ENCODE data around the gene OGFR. TPM values are rescaled to one million over a fixed set of nuclear protein-coding genes. Genes with fewer than 3 reads are reported as not detected.
A peak's percentile ranks its signal among the peaks of the same experiment; 100 is the strongest.

OGFR gene
- total RNA-seq, 1 experiment from 2014 or later: 50.1 TPM

GRCh38 chr20:62817975-62818591 lies 13.4 kb downstream of the OGFR start:
- Histone ChIP-seq H3K36me3 (replicated peaks; ENCODE audit: control insufficient read depth, insufficient read depth, low read length) (no peaks in the 10 kb centered on the region; the same call in 1 of the 2 replicates), H3K4me3 (ENCODE audit: insufficient read depth, low read depth, low read length) (no peak overlapping the region), H3K27me3 (ENCODE audit: control insufficient read depth, insufficient read depth, low read length) (peaks cover 8% of the 10 kb centered on the region)
- DNase-seq: peak; percentile 70

DNA sequence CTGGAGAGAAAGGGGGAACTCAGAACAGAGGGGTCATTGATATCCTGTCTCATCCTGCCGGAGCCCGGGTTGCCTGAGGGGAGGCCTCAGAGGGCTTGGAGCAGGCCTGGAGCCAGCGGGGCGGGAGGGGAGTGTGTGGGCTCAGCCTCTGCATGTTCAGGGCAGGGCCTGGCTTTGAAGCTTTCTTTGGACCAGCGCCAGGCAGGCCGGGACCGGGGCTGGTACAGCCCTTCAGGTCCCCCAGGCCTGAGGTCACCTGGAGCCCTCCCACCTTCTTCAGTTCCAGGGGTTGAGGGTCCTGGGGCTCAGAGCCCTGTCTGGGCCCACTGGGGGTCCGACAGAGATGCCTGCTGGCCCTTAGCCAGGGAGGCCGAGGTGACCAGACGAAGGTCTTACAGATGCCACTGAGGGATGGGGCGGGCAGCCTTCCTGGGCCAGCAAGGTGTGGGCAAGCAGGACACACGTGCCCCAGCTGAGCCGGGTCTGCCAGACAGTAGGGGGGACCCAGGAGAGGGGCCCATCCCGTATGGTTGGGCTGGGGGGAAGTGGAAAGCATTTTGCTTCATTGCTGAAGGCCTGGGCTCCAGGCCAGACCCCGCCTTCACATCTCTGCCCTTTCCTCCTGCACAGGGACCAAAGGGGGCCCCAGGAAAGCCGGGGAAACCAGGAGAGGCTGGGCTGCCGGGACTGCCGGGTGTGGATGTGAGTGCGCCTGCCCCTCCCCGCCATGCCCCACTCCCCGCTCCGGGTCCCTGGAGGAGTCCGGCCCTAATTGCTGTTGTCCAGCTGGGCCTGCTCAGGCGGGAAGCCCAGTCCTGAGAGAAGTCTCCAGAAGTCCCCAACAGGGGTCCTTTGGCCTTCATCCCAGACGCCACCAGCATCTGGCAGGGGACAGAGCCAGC lies 14.2 kb downstream of the OGFR start:
- peak; percentile 82 for DNase-seq
- Histone ChIP-seq H3K36me3 (replicated peaks; ENCODE audit: control insufficient read depth, insufficient read depth, low read length) (no peaks in the 10 kb centered on the region; the same call in 1 of the 2 replicates), H3K4me3 (ENCODE audit: insufficient read depth, low read depth, low read length) (no peak overlapping the region), H3K27me3 (ENCODE audit: control insufficient read depth, insufficient read depth, low read length) (peaks cover 8% of the 10 kb centered on the region)

DNA sequence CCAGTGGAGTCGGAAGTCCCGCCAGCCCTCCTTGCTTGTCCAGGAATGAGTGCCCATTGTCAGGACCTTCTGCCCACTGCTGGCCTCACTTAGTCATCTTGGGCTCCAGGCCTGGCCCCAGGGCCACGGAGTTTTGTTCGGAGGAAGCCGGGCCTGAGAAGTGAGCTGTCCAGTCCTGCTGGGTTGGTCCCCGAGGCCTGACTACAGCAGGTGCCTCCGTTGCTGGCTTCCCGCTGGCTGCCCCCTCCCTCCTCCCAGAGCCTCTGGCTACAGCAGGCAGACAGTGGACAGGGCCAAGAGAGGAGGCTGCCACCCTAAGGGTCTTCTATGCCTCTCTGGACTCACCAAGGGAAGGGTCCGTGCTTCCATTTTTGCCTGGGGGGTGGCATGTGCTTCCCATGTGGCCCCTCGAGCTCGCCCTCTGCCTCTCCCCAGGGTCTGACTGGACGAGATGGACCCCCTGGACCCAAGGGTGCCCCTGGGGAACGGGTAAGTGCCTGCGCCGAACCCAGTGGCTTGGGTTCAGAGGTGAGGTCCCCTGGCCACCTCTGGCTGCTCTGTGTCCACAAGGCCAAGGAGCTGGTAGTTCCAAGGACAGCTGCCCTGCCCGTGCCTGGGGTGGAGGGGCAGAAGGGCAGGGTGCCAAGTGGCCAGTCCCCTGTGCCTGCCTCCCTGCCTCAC lies 15.0 kb downstream of the OGFR start:
- DNase-seq: peak; percentile 63
- Histone ChIP-seq H3K4me3 (ENCODE audit: insufficient read depth, low read depth, low read length) (no peak overlapping the region), H3K36me3 (replicated peaks; ENCODE audit: control insufficient read depth, insufficient read depth, low read length) (no peaks in the 10 kb centered on the region; the same call in 1 of the 2 replicates), H3K27me3 (ENCODE audit: control insufficient read depth, insufficient read depth, low read length) (peaks cover 8% of the 10 kb centered on the region)

GRCh38 chr20:62820208-62820961 lies 15.8 kb downstream of the OGFR start:
- DNase-seq: peak; percentile 69
- H3K27me3 ChIP-seq (ENCODE audit: control insufficient read depth, insufficient read depth, low read length): peaks cover 8% of the 10 kb centered on the region
- H3K36me3 ChIP-seq (replicated peaks; ENCODE audit: control insufficient read depth, insufficient read depth, low read length): no peaks in the 10 kb centered on the region; the same call in 1 of the 2 replicates
- H3K4me3 ChIP-seq (ENCODE audit: insufficient read depth, low read depth, low read length): no peak overlapping the region

DNA sequence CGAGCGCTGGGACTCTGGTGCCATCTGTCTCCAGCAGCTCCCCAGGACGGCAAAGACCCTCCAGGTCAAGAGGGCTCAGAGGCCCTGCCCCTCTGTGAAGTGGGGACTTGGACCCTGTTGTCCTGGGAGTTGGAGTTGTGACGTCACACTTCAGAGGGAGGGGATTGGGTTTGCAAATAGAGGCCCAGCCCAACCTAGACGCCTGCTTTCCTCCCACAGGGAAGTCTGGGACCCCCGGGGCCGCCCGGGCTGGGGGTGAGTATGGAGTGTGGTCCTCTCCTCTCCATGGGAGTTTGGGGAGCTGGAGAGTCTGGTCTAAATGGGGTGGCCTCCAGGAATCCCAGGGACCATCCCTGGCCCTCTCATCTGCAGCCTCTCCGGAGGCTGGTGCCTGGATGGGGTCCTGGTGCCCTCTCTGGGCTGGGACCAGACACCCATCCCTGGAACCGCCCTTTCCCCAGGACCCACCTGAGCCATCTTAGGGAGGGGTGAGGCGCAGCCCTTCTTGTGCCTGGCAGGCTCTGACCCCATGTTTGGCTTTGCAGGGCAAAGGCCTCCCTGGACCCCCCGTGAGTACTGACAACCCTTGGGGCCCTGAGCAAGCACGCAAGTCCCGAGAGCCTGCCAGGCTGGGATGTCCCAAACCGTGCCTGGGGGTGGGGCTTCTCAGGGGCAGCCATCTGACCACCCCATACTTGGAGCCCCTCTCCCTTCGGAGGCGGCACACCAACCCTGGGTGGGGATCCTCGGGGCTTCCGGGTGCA lies 16.5 kb downstream of the OGFR start:
- no peak overlapping the region for H3K4me3 ChIP-seq (ENCODE audit: insufficient read depth, low read depth, low read length)
- H3K36me3 ChIP-seq (replicated peaks; ENCODE audit: control insufficient read depth, insufficient read depth, low read length): no peaks in the 10 kb centered on the region; the same call in 1 of the 2 replicates
- DNase-seq: peak; percentile 66
- H3K27me3 ChIP-seq (ENCODE audit: control insufficient read depth, insufficient read depth, low read length): peaks cover 8% of the 10 kb centered on the region

GRCh38 chr20:62821726-62822210 lies 17.1 kb downstream of the OGFR start:
- no peaks in the 10 kb centered on the region; the same call in 1 of the 2 replicates for H3K36me3 ChIP-seq (replicated peaks; ENCODE audit: control insufficient read depth, insufficient read depth, low read length)
- DNase-seq: no peak
- no peak overlapping the region for H3K4me3 ChIP-seq (ENCODE audit: insufficient read depth, low read depth, low read length)
- H3K27me3 ChIP-seq (ENCODE audit: control insufficient read depth, insufficient read depth, low read length): peaks cover 3% of the 10 kb centered on the region

DNA sequence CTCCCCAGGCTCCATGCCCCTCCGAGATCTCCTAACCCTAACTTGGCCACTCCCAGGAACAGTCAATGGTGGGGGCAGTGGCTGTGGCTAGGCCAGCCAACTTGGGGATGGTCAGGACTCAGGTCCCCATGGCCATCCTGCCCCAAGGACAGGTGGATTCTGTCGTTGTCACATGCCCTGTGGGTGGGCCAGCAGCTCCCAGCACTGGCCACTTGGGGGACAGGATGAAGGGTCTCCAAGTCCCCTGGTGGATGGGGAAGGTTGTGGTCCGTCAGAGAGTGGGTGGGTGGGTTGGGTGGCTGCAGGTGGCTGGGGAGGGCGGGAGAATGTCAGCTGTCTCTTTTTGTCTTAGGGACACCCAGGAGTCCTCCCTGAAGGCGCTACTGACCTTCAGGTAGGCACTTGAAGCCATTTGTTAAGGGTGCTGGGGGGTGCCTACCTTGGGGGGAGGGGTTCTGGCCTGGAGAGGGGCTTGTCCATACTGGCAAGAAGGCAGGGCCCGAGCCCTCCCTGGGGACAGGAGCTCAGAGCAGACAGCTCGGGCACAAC lies 17.7 kb downstream of the OGFR start:
- no peaks in the 10 kb centered on the region; the same call in 1 of the 2 replicates for H3K36me3 ChIP-seq (replicated peaks; ENCODE audit: control insufficient read depth, insufficient read depth, low read length)
- no peak overlapping the region for H3K4me3 ChIP-seq (ENCODE audit: insufficient read depth, low read depth, low read length)
- H3K27me3 ChIP-seq (ENCODE audit: control insufficient read depth, insufficient read depth, low read length): peaks cover 2% of the 10 kb centered on the region
- peak; percentile 76 for DNase-seq

DNA sequence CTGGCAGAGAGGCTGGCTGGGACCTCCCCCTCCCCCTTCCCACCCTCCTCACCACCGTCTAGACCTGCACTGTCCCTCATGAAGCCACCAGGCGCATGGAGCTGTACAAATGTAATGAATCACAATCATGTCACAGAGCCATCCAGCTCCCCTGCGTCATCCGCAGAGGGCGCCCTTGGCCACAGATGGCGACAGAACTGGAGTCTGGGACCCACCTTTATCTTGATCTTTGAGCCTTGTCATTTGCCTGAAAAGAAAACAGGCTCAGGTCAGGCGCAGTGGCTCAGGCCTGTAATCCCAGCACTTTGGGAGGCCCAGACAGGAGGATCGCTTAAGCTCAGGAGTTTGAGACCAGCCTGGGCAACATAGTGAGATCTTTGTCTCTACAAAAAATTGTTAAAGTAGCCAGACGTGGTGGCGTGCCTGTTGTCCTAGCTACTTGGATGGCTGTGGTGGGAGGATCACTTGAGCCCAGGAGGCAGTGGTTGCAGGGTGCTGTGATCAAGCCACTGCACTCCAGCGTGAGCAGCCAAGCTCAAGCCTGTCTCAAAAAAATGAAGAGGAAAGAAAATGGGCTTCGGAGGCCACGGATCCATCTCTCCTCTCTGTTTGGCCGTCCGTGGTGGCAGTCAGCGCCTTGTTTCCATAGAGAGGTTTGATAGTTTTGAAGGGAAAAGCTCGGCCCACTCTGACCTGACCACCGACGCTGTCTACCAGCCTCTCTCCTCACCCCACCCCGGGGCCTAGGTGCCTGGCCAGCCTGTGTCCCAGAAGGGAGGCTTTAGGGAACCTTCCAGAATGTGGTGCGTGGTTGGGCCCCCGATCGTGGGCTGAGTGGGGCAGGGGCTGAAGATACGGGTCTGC lies 18.4 kb downstream of the OGFR start:
- Histone ChIP-seq H3K27me3 (ENCODE audit: control insufficient read depth, insufficient read depth, low read length) (no peaks in the 10 kb centered on the region), H3K36me3 (replicated peaks; ENCODE audit: control insufficient read depth, insufficient read depth, low read length) (no peaks in the 10 kb centered on the region; the same call in 1 of the 2 replicates), H3K4me3 (ENCODE audit: insufficient read depth, low read depth, low read length) (no peak overlapping the region)
- DNase-seq: peak; percentile 89

GRCh38 chr20:62823688-62824475 lies 19.2 kb downstream of the OGFR start:
- DNase-seq: peak; percentile 95
- H3K36me3 ChIP-seq (replicated peaks; ENCODE audit: control insufficient read depth, insufficient read depth, low read length): no peaks in the 10 kb centered on the region; the same call in none of the 2 replicates
- no peaks in the 10 kb centered on the region for H3K27me3 ChIP-seq (ENCODE audit: control insufficient read depth, insufficient read depth, low read length)
- no peak overlapping the region for H3K4me3 ChIP-seq (ENCODE audit: insufficient read depth, low read depth, low read length)

- H3K36me3 ChIP-seq (replicated peaks; ENCODE audit: control insufficient read depth, insufficient read depth, low read length): no peaks in the 10 kb centered on the region; the same call in none of the 2 replicates
- H3K4me3 ChIP-seq (ENCODE audit: insufficient read depth, low read depth, low read length): no peak overlapping the region; the same call in 1 of the 2 replicates
- no peaks in the 10 kb centered on the region for H3K27me3 ChIP-seq (ENCODE audit: control insufficient read depth, insufficient read depth, low read length)
- DNase-seq: peak; percentile 96
Observed at GRCh38 chr20:62824476-62825332, 20.1 kb downstream of the OGFR start.

GRCh38 chr20:62825333-62825985 lies 20.8 kb downstream of the OGFR start:
- H3K4me3 ChIP-seq (ENCODE audit: insufficient read depth, low read depth, low read length): no peak overlapping the region; the same call in 1 of the 2 replicates
- no peak for DNase-seq
- H3K36me3 ChIP-seq (replicated peaks; ENCODE audit: control insufficient read depth, insufficient read depth, low read length): no peaks in the 10 kb centered on the region; the same call in none of the 2 replicates
- H3K27me3 ChIP-seq (ENCODE audit: control insufficient read depth, insufficient read depth, low read length): no peaks in the 10 kb centered on the region
